ENCODE data around the gene MYOG.

DNA sequence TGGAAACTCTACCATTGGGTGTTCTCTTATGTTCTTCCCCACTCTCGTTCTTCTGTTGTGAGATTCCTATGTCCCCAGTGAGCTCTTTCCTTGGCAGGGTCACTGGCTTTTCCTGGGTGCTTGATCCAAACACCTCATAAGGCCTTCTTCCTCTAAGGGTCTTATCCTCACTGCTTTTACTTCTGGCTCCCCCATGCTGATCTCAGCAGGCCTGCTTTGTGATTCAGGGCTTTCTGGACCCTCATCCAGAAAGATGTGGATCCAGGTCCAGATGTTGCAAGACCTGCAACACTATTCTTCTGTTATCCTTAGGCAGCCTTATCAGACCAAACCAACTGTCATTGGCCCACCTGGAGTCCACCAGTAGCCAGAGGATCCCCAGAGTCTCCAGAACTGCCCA lies 11.2 kb upstream of the MYOG start:
- no peak for TF ChIP-seq CTCF (conservative IDR thresholded peaks at IDR 0.05; ENCODE audit: low read length)
- no peak for TF ChIP-seq EZH2phosphoT487 (IDR thresholded peaks at IDR 0.05; ENCODE audit: borderline replicate concordance, low read depth, low read length)
